Dendritic cell treated with granulocyte-macrophage colony-stimulating factor and Interleukin-4, amounts not matched to agents 40 ng/mL and 50 ng/mL, for 4 days (primary cell): ENCODE measurements around the gene HOTAIR.

Source experiments
- H3K27ac Mint-ChIP-seq: one replicate; pipeline ENCODE4 v1.8.0; 2022; ENCODE audit warnings: mild to moderate bottlenecking, mixed read lengths
- H3K27me3 Mint-ChIP-seq: one replicate; pipeline ENCODE4 v1.8.0; 2022; ENCODE audit warnings: mild to moderate bottlenecking, mixed read lengths
- H3K36me3 Mint-ChIP-seq: one replicate; pipeline ENCODE4 v1.8.0; 2022; ENCODE audit warnings: low read depth, mixed read lengths
- H3K4me1 Mint-ChIP-seq: one replicate; pipeline ENCODE4 v1.8.0; 2022; ENCODE audit warnings: low read depth, mixed read lengths
- H3K4me3 Mint-ChIP-seq: one replicate; pipeline ENCODE4 v1.8.0; 2022; ENCODE audit warnings: mild to moderate bottlenecking, moderate library complexity, mixed read lengths
- H3K9me3 Mint-ChIP-seq: one replicate; pipeline ENCODE4 v1.8.0; 2022; ENCODE audit warnings: mixed read lengths
- intact Hi-C: fragments of 100-400 bp; cut with micrococcal nuclease; formaldehyde crosslinking; loops from one replicate; pipeline ENCODE4 v1.15.0; 2022

Gene HOTAIR

GRCh38 chr12:53941187-53941586 lies 33.6 kb downstream of the HOTAIR start:
- Mint-ChIP-seq H3K27me3 (peaks cover 94% of the 10 kb centered on the region), H3K4me1 (no peaks in the 10 kb centered on the region), H3K36me3 (no peaks in the 10 kb centered on the region), H3K4me3 (no peak overlapping the region), H3K27ac (no peak overlapping the region), H3K9me3 (no peaks in the 10 kb centered on the region)
- intact Hi-C loops, result no loop called here

GRCh38 chr12:53940443-53941014 lies 34.2 kb downstream of the HOTAIR start:
- H3K9me3 Mint-ChIP-seq, result no peaks in the 10 kb centered on the region
- H3K36me3 Mint-ChIP-seq, result no peaks in the 10 kb centered on the region
- no peak overlapping the region for H3K27ac Mint-ChIP-seq
- intact Hi-C loops, result no loop called here
- no peaks in the 10 kb centered on the region for H3K4me1 Mint-ChIP-seq
- peaks cover 94% of the 10 kb centered on the region for H3K27me3 Mint-ChIP-seq
- no peak overlapping the region for H3K4me3 Mint-ChIP-seq

- Mint-ChIP-seq H3K27ac (no peak overlapping the region), H3K4me1 (no peaks in the 10 kb centered on the region), H3K4me3 (no peak overlapping the region), H3K36me3 (no peaks in the 10 kb centered on the region), H3K27me3 (peaks cover 94% of the 10 kb centered on the region), H3K9me3 (no peaks in the 10 kb centered on the region)
- intact Hi-C loops, result no loop called here
Observed at GRCh38 chr12:53939141-53940108, 35.3 kb downstream of the HOTAIR start.

- intact Hi-C loops, result no loop called here
- Mint-ChIP-seq H3K4me1 (no peaks in the 10 kb centered on the region), H3K36me3 (no peaks in the 10 kb centered on the region), H3K4me3 (no peak within 1 kb of the TSS), H3K27me3 (peaks cover 94% of the 10 kb centered on the region), H3K9me3 (no peaks in the 10 kb centered on the region), H3K27ac (no peak within 1 kb of the TSS)
Observed at GRCh38 chr12:53938326-53939140, 36.2 kb downstream of the HOTAIR start, which contains the start of gene HOXC13. Gene HOXC13, plus strand, starts transcription at chr12:53938831. Its CDS starts 76 bp downstream, at chr12:53938907.

- intact Hi-C loops, result no loop called here
- Mint-ChIP-seq H3K9me3 (no peaks in the 10 kb centered on the region), H3K36me3 (no peaks in the 10 kb centered on the region), H3K4me3 (no peak overlapping the region), H3K4me1 (no peaks in the 10 kb centered on the region), H3K27me3 (peaks cover 96% of the 10 kb centered on the region), H3K27ac (no peak overlapping the region)
Observed at GRCh38 chr12:53937596-53938325, 37.0 kb downstream of the HOTAIR start.

- peaks cover 96% of the 10 kb centered on the region for H3K27me3 Mint-ChIP-seq
- no peaks in the 10 kb centered on the region for H3K9me3 Mint-ChIP-seq
- intact Hi-C loops, result no loop called here
- no peaks in the 10 kb centered on the region for H3K36me3 Mint-ChIP-seq
- no peak overlapping the region for H3K4me3 Mint-ChIP-seq
- no peaks in the 10 kb centered on the region for H3K4me1 Mint-ChIP-seq
- no peak overlapping the region for H3K27ac Mint-ChIP-seq
Observed at GRCh38 chr12:53937099-53937498, 37.7 kb downstream of the HOTAIR start.

GRCh38 chr12:53935383-53936341 lies 39.1 kb downstream of the HOTAIR start:
- H3K36me3 Mint-ChIP-seq, result no peaks in the 10 kb centered on the region
- no peak overlapping the region for H3K27ac Mint-ChIP-seq
- peaks cover 94% of the 10 kb centered on the region for H3K27me3 Mint-ChIP-seq
- no peaks in the 10 kb centered on the region for H3K9me3 Mint-ChIP-seq
- intact Hi-C loops, result no loop called here
- no peak overlapping the region for H3K4me3 Mint-ChIP-seq
- no peaks in the 10 kb centered on the region for H3K4me1 Mint-ChIP-seq

GRCh38 chr12:53932915-53933314 lies 41.8 kb downstream of the HOTAIR start:
- H3K9me3 Mint-ChIP-seq, result no peaks in the 10 kb centered on the region
- intact Hi-C loops, result no loop called here
- H3K36me3 Mint-ChIP-seq, result no peaks in the 10 kb centered on the region
- peaks cover 95% of the 10 kb centered on the region for H3K27me3 Mint-ChIP-seq
- no peak overlapping the region for H3K4me3 Mint-ChIP-seq
- H3K4me1 Mint-ChIP-seq, result no peaks in the 10 kb centered on the region
- H3K27ac Mint-ChIP-seq, result no peak overlapping the region

- Mint-ChIP-seq H3K4me1 (no peaks in the 10 kb centered on the region), H3K27me3 (peaks cover 95% of the 10 kb centered on the region), H3K27ac (no peak overlapping the region), H3K9me3 (no peaks in the 10 kb centered on the region), H3K36me3 (no peaks in the 10 kb centered on the region), H3K4me3 (no peak overlapping the region)
- intact Hi-C loops, result no loop called here
Observed at GRCh38 chr12:53931844-53932581, 42.7 kb downstream of the HOTAIR start.

GRCh38 chr12:53930591-53931255 lies 44.0 kb downstream of the HOTAIR start:
- Mint-ChIP-seq H3K27me3 (peaks cover 95% of the 10 kb centered on the region), H3K27ac (no peak overlapping the region), H3K9me3 (no peaks in the 10 kb centered on the region), H3K36me3 (no peaks in the 10 kb centered on the region), H3K4me3 (no peak overlapping the region), H3K4me1 (no peaks in the 10 kb centered on the region)
- intact Hi-C loops, result no loop called here

- peaks cover 95% of the 10 kb centered on the region for H3K27me3 Mint-ChIP-seq
- H3K36me3 Mint-ChIP-seq, result no peaks in the 10 kb centered on the region
- H3K4me1 Mint-ChIP-seq, result no peaks in the 10 kb centered on the region
- H3K4me3 Mint-ChIP-seq, result no peak overlapping the region
- H3K27ac Mint-ChIP-seq, result no peak overlapping the region
- intact Hi-C loops, result no loop called here
- H3K9me3 Mint-ChIP-seq, result no peaks in the 10 kb centered on the region
Observed at GRCh38 chr12:53929527-53929926, 45.2 kb downstream of the HOTAIR start.
